HG02840 (cell line): ENCODE measurements around the gene SRM.
"Not testable (repeated sequence)": the region's sequence is repeated elsewhere in the genome, so short reads cannot be mapped to it uniquely, and the experiment has no call there.

Experiments used
- ATAC-seq: cut with Tn5 transposase; IDR thresholded peaks from one replicate; pipeline ENCODE4 v1.9.1; 2021; ENCODE audit warnings: mild to moderate bottlenecking, moderate library complexity, moderate number of reproducible peaks; ENCODE audit not compliant: unreplicated experiment, low FRiP score

SRM gene

GRCh38 chr1:11024154-11024873 is 35.5 kb downstream of the SRM start:
- no peak for ATAC-seq

GRCh38 chr1:11023201-11023600 is 36.6 kb downstream of the SRM start:
- ATAC-seq = no peak

GRCh38 chr1:11019971-11020370 is 39.8 kb downstream of the SRM start:
- ATAC-seq = no peak

- not testable (repeated sequence) for ATAC-seq
Measured at GRCh38 chr1:11019358-11019757, 40.5 kb downstream of the SRM start.

- ATAC-seq = no peak
Measured at GRCh38 chr1:11013160-11013531, 46.7 kb downstream of the SRM start.

GRCh38 chr1:11012260-11013159 is 47.3 kb downstream of the SRM start, which contains the start of gene TARDBP:
TARDBP (plus strand) TSS chr1:11012654; CDS start chr1:11013728, 1,074 bp downstream.
- ATAC-seq = peak; percentile 91
